Memory B cell (primary cell): ENCODE results near the gene CHADL.

Source experiments
- ATAC-seq: fragments of 150-1000 bp; cut with Tn5 transposase; 2 replicates; pipeline ENCODE4 v1.10.0; 2021; ENCODE audit warnings: low read depth, mild to moderate bottlenecking, moderate library complexity
- DNase-seq, 2 donors: peaks; one replicate each; pipeline ENCODE4 v3.0.0; 2022; ENCODE audit warnings: low spot score in 2 of 2
- H3K27ac Mint-ChIP-seq: one replicate; pipeline ENCODE4 v1.8.0; 2022; ENCODE audit warnings: mild to moderate bottlenecking, moderate library complexity, mixed read lengths
- H3K27me3 Mint-ChIP-seq: one replicate; pipeline ENCODE4 v1.8.0; 2022; ENCODE audit warnings: mixed read lengths
- H3K36me3 Mint-ChIP-seq: one replicate; pipeline ENCODE4 v1.8.0; 2022; ENCODE audit warnings: mild to moderate bottlenecking, mixed read lengths
- H3K4me1 Mint-ChIP-seq: one replicate; pipeline ENCODE4 v1.8.0; 2022; ENCODE audit warnings: mixed read lengths
- H3K4me3 Mint-ChIP-seq: one replicate; pipeline ENCODE4 v1.8.0; 2022; ENCODE audit warnings: mild to moderate bottlenecking, moderate library complexity, mixed read lengths
- H3K9me3 Mint-ChIP-seq: one replicate; pipeline ENCODE4 v1.8.0; 2022; ENCODE audit warnings: mixed read lengths

Gene CHADL

GRCh38 chr22:41245917-41246499 lies 5.3 kb upstream of the CHADL start:
- DNase-seq (no peak), ATAC-seq (no peak)
- Mint-ChIP-seq H3K27me3 (no peaks in the 10 kb centered on the region), H3K4me3 (no peak overlapping the region), H3K9me3 (no peaks in the 10 kb centered on the region), H3K4me1 (no peaks in the 10 kb centered on the region), H3K27ac (no peak overlapping the region), H3K36me3 (peaks cover 16% of the 10 kb centered on the region)

- peaks cover 6% of the 10 kb centered on the region for H3K36me3 Mint-ChIP-seq
- no peak overlapping the region for H3K27ac Mint-ChIP-seq
- no peaks in the 10 kb centered on the region for H3K27me3 Mint-ChIP-seq
- ATAC-seq (no peak), DNase-seq (no peak)
- H3K4me1 Mint-ChIP-seq, result peaks cover 3% of the 10 kb centered on the region
- H3K9me3 Mint-ChIP-seq, result no peaks in the 10 kb centered on the region
- no peak overlapping the region for H3K4me3 Mint-ChIP-seq
These were observed 2.6 kb upstream of the CHADL start for GRCh38 chr22:41243361-41243760.

DNA sequence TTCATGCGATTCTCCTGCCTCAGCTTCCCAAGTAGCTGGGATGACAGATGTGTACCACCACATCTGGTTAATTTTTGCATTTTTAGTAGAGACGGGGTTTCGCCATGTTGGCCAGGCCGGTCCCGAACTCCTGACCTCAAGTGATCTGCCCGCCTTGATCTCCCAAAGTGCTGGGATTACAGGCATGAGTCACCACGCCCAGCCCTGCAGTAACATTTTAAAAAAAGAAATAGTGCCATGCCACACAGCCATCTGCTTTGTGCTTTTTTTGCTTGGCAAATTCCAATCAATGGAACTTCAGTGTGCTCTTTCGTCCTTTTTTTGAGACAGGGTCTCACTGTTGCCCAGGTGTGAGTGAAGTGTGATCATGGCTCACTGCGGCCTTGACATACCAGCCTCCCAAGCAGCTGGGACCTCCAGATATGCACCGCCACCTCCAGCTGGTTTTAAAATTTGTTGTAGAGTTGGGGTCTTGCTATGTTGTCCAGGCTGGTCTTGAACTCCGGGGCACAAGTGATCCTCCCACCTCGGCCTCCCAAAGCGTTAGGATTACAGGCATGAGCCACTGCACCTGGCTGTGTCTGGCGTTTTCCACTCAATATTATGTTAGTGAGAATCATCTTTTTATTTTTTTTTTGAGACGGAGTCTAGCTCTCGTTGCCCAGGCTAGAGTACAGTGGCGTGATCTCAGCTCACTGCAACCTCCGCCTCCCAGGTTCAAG lies 1.8 kb upstream of the CHADL start:
- peaks cover 3% of the 10 kb centered on the region for H3K4me1 Mint-ChIP-seq
- ATAC-seq (no peak), DNase-seq (no peak)
- H3K36me3 Mint-ChIP-seq, result peaks cover 3% of the 10 kb centered on the region
- no peaks in the 10 kb centered on the region for H3K9me3 Mint-ChIP-seq
- no peak overlapping the region for H3K27ac Mint-ChIP-seq
- H3K27me3 Mint-ChIP-seq, result no peaks in the 10 kb centered on the region
- no peak overlapping the region for H3K4me3 Mint-ChIP-seq

DNA sequence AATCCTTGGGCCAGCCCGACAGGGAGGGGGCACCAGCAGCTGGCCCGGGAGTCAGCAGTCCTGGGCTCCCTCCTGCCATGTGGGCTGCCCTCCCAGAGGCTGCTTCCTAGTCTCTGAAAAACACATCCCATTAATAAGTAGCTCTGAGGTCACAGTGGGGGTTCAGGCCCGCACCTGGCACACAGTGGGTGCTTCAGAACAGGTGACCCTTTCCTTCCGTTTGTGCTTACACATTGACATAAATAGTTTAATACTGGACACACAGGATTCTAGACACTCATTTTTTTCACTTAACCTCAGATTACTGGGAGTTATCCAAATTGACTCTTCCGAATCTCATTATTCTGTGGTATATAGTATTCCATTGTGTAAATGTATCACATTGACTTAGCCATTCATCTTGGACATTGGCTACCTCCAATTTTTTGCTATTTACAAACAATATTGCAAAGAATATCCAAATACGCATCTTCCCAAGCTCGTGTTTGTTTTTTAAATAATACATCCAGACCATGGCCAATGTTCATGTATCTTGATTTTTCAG lies 474 bp upstream of the CHADL start:
- DNase-seq, result no peak
- no peaks in the 10 kb centered on the region for H3K27me3 Mint-ChIP-seq
- no peak overlapping the region for H3K4me3 Mint-ChIP-seq
- H3K36me3 Mint-ChIP-seq, result no peaks in the 10 kb centered on the region
- peaks cover 9% of the 10 kb centered on the region for H3K4me1 Mint-ChIP-seq
- no peaks in the 10 kb centered on the region for H3K9me3 Mint-ChIP-seq
- H3K27ac Mint-ChIP-seq, result no peak overlapping the region
- ATAC-seq, result no peak

GRCh38 chr22:41239443-41240128 lies 1.1 kb downstream of the CHADL start:
- ATAC-seq (no peak), DNase-seq (no peak)
- no peaks in the 10 kb centered on the region for H3K9me3 Mint-ChIP-seq
- no peaks in the 10 kb centered on the region for H3K27me3 Mint-ChIP-seq
- H3K36me3 Mint-ChIP-seq, result no peaks in the 10 kb centered on the region
- H3K4me3 Mint-ChIP-seq, result peak overlapping the region; percentile 82
- peak overlapping the region; percentile 19 for H3K27ac Mint-ChIP-seq
- H3K4me1 Mint-ChIP-seq, result peaks cover 9% of the 10 kb centered on the region

DNA sequence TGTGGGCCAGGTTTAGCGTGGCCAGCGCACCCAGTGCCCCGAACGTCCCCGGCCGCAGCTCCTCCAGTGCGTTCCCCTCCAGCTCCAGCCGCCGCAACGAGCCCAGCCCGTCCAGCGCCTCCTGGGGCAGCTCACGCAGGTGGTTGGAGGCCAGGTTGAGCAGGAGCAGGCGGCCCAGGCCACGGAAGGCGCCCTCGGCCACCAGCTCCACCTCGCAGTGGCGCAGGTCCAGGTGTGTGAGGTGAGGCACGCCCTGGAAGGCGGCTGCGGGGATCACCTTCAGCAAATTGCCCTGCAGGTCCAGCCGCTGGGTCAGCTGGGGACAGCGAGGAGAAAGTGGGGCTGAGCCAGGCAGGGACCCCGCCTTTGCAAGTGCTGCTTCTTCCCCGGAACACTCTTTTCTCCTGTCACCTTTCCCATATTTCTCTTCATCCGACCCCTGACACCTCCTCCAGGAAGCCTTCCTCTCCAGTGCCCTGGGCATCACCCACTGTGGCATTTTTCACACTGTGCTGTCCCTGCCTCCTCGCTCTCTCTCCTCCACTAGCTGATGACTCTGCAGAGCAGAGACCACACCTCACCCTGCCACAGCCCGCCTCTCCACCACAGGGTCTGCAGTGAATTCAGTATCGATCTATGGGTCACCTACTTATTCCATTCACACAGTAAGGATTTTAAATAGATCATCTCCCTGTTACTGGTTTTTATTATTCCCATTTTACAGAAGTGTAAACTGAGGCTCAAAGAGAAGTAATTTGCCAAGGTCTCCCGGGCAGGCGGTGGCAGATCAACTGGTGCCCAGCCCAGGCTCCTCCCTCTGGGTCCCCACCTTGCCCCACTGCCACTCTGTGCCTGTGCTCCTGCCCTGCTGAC lies 1.9 kb downstream of the CHADL start:
- Mint-ChIP-seq H3K36me3 (no peaks in the 10 kb centered on the region), H3K27ac (peak overlapping the region; percentile 65), H3K4me3 (peak overlapping the region; percentile 82), H3K9me3 (no peaks in the 10 kb centered on the region), H3K27me3 (no peaks in the 10 kb centered on the region), H3K4me1 (peaks cover 9% of the 10 kb centered on the region)
- ATAC-seq (no peak), DNase-seq (no peak)

DNA sequence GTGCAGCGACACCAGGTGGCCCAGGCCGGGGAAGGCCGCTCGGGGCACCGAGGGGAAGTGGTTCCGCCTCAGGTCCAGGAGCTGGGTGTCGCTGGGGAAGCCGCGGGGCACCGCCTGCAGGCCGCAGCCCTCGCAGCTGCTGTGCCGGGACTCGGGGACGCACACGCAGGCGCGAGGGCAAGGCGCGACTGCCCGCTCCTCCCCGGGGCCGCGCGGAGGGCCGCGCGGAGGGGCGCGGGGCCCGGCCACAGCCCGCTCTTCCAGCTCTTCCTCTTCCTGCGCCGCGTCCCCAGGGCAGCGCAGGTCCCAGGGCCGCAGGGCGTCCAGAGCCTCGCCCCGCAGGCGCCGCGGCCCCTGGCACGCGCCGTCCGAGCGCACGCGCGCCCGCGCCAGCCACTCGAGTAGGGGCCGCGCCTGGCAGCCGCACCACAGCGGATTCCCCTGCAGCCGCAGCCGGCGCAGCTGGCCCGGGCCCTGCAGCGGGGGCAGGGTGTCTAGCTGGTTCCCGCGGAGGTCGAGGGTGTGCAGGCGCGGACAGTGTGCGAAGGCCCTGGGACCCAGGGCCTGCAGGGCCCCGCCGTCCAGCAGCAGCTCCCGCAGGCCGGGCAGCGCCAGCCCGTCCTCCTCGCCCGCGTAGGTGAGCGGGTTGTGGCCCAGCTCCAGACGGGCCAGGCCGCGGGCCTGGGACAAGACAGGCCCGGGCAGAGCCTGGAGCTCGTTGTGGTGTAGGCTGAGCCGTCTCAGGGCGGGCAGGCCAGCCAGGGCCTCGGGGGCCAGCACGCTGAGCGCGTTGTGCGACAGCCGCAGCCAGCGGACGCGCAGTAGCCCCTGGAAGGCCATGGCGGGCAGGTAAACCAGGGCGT lies 2.8 kb downstream of the CHADL start:
- H3K4me3 Mint-ChIP-seq, result peak overlapping the region; percentile 85
- peaks cover 11% of the 10 kb centered on the region for H3K4me1 Mint-ChIP-seq
- no peaks in the 10 kb centered on the region for H3K9me3 Mint-ChIP-seq
- no peaks in the 10 kb centered on the region for H3K36me3 Mint-ChIP-seq
- ATAC-seq (peak; percentile 96), DNase-seq (peak; percentile 77 to 81)
- H3K27me3 Mint-ChIP-seq, result no peaks in the 10 kb centered on the region
- H3K27ac Mint-ChIP-seq, result no peak overlapping the region

DNA sequence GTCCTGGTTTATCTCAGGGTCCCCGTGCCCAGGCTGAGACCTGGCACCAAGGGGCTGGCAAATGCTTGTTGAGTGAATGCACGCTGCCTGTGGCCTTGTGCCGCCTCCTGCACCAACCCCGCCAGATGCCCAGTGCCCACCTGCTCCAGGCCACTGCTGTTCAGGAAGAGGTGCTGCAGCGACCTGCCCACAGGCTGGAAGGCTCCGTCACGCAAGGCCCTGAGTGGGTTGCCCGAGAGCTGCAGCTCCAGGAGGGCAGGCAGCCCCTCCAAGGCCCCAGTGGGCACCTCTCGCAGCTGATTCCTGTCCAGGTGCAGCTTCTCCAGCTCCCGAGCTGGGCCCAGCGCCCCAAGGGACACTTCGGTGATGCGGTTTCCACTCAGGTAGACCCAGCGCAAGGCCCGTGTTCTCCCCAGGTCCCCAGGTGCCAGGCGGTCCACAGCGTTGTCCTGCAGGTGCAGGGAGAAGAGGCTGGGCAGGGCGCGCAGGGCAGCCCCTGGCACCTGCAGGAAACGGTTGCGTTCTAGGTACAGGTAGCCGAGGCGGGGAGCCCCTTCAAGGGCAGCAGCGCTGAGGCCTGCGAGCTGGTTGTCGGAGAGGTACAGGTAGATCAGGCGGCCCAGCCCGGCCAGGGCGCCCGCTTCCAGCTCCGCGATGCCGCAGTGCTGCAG lies 3.6 kb downstream of the CHADL start:
- ATAC-seq, result no peak
- no peak for DNase-seq
- no peaks in the 10 kb centered on the region for H3K9me3 Mint-ChIP-seq
- H3K36me3 Mint-ChIP-seq, result no peaks in the 10 kb centered on the region
- peak overlapping the region; percentile 85 for H3K4me3 Mint-ChIP-seq
- no peak overlapping the region for H3K27ac Mint-ChIP-seq
- H3K4me1 Mint-ChIP-seq, result peaks cover 11% of the 10 kb centered on the region
- no peaks in the 10 kb centered on the region for H3K27me3 Mint-ChIP-seq

- DNase-seq (no peak), ATAC-seq (no peak)
- no peaks in the 10 kb centered on the region for H3K27me3 Mint-ChIP-seq
- peaks cover 11% of the 10 kb centered on the region for H3K4me1 Mint-ChIP-seq
- H3K36me3 Mint-ChIP-seq, result peaks cover 6% of the 10 kb centered on the region
- H3K9me3 Mint-ChIP-seq, result no peaks in the 10 kb centered on the region
- no peak overlapping the region for H3K27ac Mint-ChIP-seq
- H3K4me3 Mint-ChIP-seq, result no peak overlapping the region
These were observed 5.7 kb downstream of the CHADL start for GRCh38 chr22:41234815-41235695.

GRCh38 chr22:41231369-41231768 lies 9.4 kb downstream of the CHADL start:
- DNase-seq, result no peak

GRCh38 chr22:41230401-41230785 lies 10.3 kb downstream of the CHADL start:
- ATAC-seq, result no peak
- H3K27ac Mint-ChIP-seq, result no peak overlapping the region
- H3K36me3 Mint-ChIP-seq, result peaks cover 16% of the 10 kb centered on the region

More at GRCh38 chr22:41231369-41231768, 9.4 kb downstream of the CHADL start:
- H3K27me3 Mint-ChIP-seq, result no peaks in the 10 kb centered on the region
- H3K9me3 Mint-ChIP-seq, result no peaks in the 10 kb centered on the region
- no peak overlapping the region for H3K4me3 Mint-ChIP-seq
- no peak for ATAC-seq
- H3K4me1 Mint-ChIP-seq, result peaks cover 2% of the 10 kb centered on the region
- peaks cover 16% of the 10 kb centered on the region for H3K36me3 Mint-ChIP-seq
- no peak overlapping the region for H3K27ac Mint-ChIP-seq

More at GRCh38 chr22:41230401-41230785, 10.3 kb downstream of the CHADL start:
- no peak overlapping the region for H3K4me3 Mint-ChIP-seq
- H3K27me3 Mint-ChIP-seq, result no peaks in the 10 kb centered on the region
- DNase-seq, result no peak
- peaks cover 2% of the 10 kb centered on the region for H3K4me1 Mint-ChIP-seq
- no peaks in the 10 kb centered on the region for H3K9me3 Mint-ChIP-seq
